NB4 (cell line): ENCODE results near the gene FAM120AOS.

ENCODE experiments used
- CTCF ChIP-seq: IDR thresholded peaks from one replicate; pipeline ENCODE4 v1.5.1; 2012; ENCODE audit warnings: low read depth, low read length
- MYC ChIP-seq: IDR thresholded peaks from 2 replicates; pipeline ENCODE4 v1.6.1; 2011; ENCODE audit warnings: low read depth, low read length
- POLR2A ChIP-seq: IDR thresholded peaks from 2 replicates; pipeline ENCODE4 v1.6.1; 2011; ENCODE audit warnings: mild to moderate bottlenecking; ENCODE audit not compliant: insufficient read length; ENCODE audit errors: extremely low read depth

DNA sequence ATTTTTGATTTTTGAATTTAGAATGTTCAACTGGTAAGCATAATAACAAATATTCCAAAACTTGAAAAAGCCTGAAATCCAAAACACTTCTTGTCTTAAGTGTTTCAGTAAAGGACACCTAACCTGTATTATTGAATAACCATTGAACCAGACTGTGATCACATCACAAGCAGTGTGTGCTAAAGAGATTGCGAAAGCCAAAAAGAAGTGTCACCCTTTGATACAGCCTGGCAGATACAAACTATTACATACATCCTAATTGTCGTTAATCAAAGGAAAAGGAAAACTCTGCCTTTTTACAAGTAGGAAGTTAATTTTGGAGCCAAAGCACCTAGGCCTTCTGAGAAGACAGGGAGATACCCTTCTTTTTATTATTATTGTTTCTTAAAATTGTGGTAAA is 8.4 kb upstream of the FAM120AOS start:
- TF ChIP-seq POLR2A (no peak), CTCF (no peak), MYC (no peak)
